ENCODE results near the gene AGBL1.
A peak's percentile ranks its signal among the peaks of the same experiment; 100 is the strongest.

The AGBL1 gene

GRCh38 chr15:86611417-86612040 is 531.9 kb downstream of the AGBL1 start:
- DNase-seq = no peak

GRCh38 chr15:86615411-86615810 is 535.7 kb downstream of the AGBL1 start:
- DNase-seq = no peak

- DNase-seq = no peak
Observed at GRCh38 chr15:86615816-86616215, 536.1 kb downstream of the AGBL1 start.

- no peak for DNase-seq
Observed at GRCh38 chr15:86616771-86617170, 537.1 kb downstream of the AGBL1 start.

GRCh38 chr15:86620157-86620556 is 540.5 kb downstream of the AGBL1 start:
- no peak for DNase-seq

GRCh38 chr15:86620641-86621349 is 541.1 kb downstream of the AGBL1 start:
- no peak for DNase-seq

- no peak for DNase-seq
Observed at GRCh38 chr15:86623236-86623635, 543.6 kb downstream of the AGBL1 start.

GRCh38 chr15:86624261-86625036 is 544.8 kb downstream of the AGBL1 start:
- DNase-seq = peak; percentile 90

GRCh38 chr15:86629409-86630356 is 550.0 kb downstream of the AGBL1 start:
- no peak for DNase-seq

GRCh38 chr15:86630946-86631345 is 551.3 kb downstream of the AGBL1 start:
- DNase-seq = no peak

GRCh38 chr15:86634146-86634545 is 554.5 kb downstream of the AGBL1 start:
- DNase-seq = no peak

GRCh38 chr15:86634992-86635638 is 555.4 kb downstream of the AGBL1 start:
- DNase-seq = no peak

- DNase-seq = no peak
Observed at GRCh38 chr15:86644339-86644738, 564.7 kb downstream of the AGBL1 start.

GRCh38 chr15:86645925-86646500 is 566.3 kb downstream of the AGBL1 start:
- DNase-seq = no peak

- no peak for DNase-seq
Observed at GRCh38 chr15:86647810-86648440, 568.3 kb downstream of the AGBL1 start.

- no peak for DNase-seq
Observed at GRCh38 chr15:86649277-86649676, 569.6 kb downstream of the AGBL1 start.

GRCh38 chr15:86650094-86650493 is 570.4 kb downstream of the AGBL1 start:
- no peak for DNase-seq

- DNase-seq = no peak
Observed at GRCh38 chr15:86653344-86654197, 573.9 kb downstream of the AGBL1 start.

GRCh38 chr15:86654501-86654900 is 574.8 kb downstream of the AGBL1 start:
- no peak for DNase-seq

GRCh38 chr15:86657305-86657704 is 577.6 kb downstream of the AGBL1 start:
- no peak for DNase-seq

Data from stimulated activated CD8-positive, alpha-beta memory T cell treated with anti-CD3 and anti-CD28 coated beads, Interleukin-4, amount 100 ng/mL, for 48 hours (primary cell).